Skeletal muscle satellite cell (primary cell): ENCODE measurements around the gene GPR146. TPM values are rescaled to one million over a fixed set of nuclear protein-coding genes. Genes with fewer than 3 reads are reported as not detected.
"Not testable (repeated sequence)": the region's sequence is repeated elsewhere in the genome, so short reads cannot be mapped to it uniquely, and the experiment has no call there.

Experiments
- H3K27me3 ChIP-seq: 2 replicates; pipeline ENCODE4 v1.7.0; 2013; ENCODE audit warnings: low read length; ENCODE audit not compliant: control insufficient read depth, insufficient read depth
- H3K36me3 ChIP-seq: 2 replicates; pipeline ENCODE4 v1.7.0; 2013; ENCODE audit warnings: mild to moderate bottlenecking, control low read depth, low read length; ENCODE audit not compliant: insufficient read depth
- H3K4me1 ChIP-seq: 2 replicates; pipeline ENCODE4 v1.7.0; 2013; ENCODE audit warnings: low read length; ENCODE audit not compliant: control insufficient read depth, insufficient read depth
- H3K4me2 ChIP-seq: 2 replicates; pipeline ENCODE4 v1.7.0; 2013; ENCODE audit warnings: mild to moderate bottlenecking, low read length
- H3K4me3 ChIP-seq: 2 replicates; pipeline ENCODE4 v1.7.0; 2013; ENCODE audit warnings: low read length
- H3K9ac ChIP-seq: 2 replicates; pipeline ENCODE4 v1.7.0; 2013; ENCODE audit warnings: mild to moderate bottlenecking, low read depth, low read length, moderate library complexity
- H3K9me3 ChIP-seq: replicated peaks from 2 replicates; pipeline ENCODE4 v1.7.0; 2013; ENCODE audit warnings: mild to moderate bottlenecking, control low read depth, low read length
- total RNA-seq: library from RNA; depleted of rRNA; stranded (reverse); fragments of >200 nt; gene quantifications from 2 replicates; pipeline ENCODE4 v1.2.3, GENCODE V29; 2012; rRNA removed

Gene GPR146, protein sequence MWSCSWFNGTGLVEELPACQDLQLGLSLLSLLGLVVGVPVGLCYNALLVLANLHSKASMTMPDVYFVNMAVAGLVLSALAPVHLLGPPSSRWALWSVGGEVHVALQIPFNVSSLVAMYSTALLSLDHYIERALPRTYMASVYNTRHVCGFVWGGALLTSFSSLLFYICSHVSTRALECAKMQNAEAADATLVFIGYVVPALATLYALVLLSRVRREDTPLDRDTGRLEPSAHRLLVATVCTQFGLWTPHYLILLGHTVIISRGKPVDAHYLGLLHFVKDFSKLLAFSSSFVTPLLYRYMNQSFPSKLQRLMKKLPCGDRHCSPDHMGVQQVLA
- 1.8 and 6.8 TPM in 2 replicates for total RNA-seq

GRCh38 chr7:1044189-1045068, at the start of gene GPR146:
GPR146 (plus strand) TSS chr7:1044546; CDS start chr7:1057516, 12,970 bp downstream.
- H3K27me3 ChIP-seq = no peaks in the 10 kb centered on the region
- H3K4me1 ChIP-seq = peaks cover 41% of the 10 kb centered on the region

DNA sequence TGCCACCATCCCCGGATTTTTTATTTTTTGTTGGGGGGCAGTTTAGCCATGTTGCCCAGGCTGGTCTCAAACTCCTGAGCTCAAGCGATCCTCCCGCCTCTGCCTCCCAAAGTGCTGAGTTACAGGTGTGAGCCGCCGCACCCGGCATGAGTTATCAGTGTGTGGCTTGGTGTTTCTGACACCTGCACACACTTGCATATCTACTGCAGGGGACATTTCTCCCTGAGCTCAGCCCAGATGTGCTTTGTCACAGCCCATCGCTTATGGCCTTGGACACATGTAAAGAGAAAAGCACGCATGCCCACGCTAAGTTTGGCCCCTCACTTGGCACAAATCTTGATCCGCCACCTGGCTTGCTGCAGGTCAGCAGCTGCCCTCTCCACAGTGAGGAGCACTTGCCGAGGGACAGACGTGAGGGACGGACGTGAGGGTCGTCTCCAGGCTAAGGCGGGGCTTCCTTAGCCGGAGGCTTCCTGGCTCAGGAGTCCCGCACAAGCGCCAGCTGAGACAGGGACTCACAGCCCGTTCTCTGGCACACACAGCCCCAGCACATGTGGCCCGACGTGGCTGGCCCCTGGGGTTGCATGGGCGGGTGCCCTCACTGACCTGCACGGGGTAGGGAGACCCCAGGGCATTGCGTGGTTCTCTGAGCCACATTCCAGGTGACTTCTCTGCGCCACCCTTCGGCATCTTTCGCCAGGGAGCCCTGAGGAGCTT, 49.6 kb upstream of the GPR146 start:
- Histone ChIP-seq H3K9me3 (no peaks in the 10 kb centered on the region), H3K4me1 (peaks cover 4% of the 10 kb centered on the region), H3K9ac (no peak overlapping the region), H3K36me3 (no peaks in the 10 kb centered on the region), H3K27me3 (peaks cover 13% of the 10 kb centered on the region), H3K4me2 (no peak overlapping the region), H3K4me3 (no peak overlapping the region)

More at GRCh38 chr7:1044189-1045068, at the start of gene GPR146:
- no peaks in the 10 kb centered on the region for H3K36me3 ChIP-seq
- peak within 1 kb of the TSS; percentile 100 for H3K4me2 ChIP-seq
- H3K9me3 ChIP-seq = no peaks in the 10 kb centered on the region
- H3K9ac ChIP-seq = peak within 1 kb of the TSS; percentile 84
- peak within 1 kb of the TSS; percentile 86 for H3K4me3 ChIP-seq

GRCh38 chr7:995571-995970, 48.8 kb upstream of the GPR146 start:
- Histone ChIP-seq H3K9me3 (no peaks in the 10 kb centered on the region), H3K27me3 (peaks cover 10% of the 10 kb centered on the region), H3K4me1 (peaks cover 4% of the 10 kb centered on the region), H3K36me3 (no peaks in the 10 kb centered on the region), H3K9ac (no peak overlapping the region), H3K4me2 (no peak overlapping the region), H3K4me3 (no peak overlapping the region)

DNA sequence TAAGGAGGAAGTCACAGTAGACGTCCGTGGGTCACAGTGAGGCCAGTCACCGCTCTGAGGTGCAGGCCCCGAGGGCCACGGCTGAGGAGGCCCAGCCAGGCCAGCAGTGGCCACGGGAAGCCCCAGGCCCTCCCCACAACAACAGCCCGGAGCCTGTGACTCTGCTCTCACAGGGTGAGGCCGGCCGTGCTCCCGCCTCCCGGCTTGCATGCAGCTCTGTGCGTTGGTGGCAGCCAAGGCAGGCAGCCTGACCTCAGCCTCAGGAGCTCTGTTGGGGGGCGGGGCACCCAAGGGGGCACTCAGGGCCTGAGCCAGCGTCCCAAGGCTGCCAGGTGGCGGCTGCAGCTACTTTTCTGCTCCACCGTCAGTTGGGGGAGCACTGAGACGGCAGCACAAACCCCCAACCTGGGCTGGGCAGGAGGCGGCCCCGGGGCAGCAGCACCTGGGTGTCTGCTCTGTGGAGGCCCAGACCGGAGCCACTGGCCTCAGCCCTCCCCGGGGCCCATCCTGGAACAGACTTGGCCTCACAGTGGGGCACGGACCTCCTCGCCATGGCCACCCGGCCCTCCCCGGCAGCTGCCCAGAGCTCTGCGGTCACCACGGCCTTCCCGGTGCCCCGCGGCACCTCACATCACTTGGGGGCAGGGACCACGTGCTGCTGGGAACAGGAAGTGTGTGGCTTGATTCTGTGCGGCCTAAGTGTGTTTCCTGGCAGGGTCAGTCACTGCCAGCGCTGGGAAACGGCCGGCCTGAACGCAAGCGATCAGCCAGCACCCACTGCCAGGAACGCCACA, 48.1 kb upstream of the GPR146 start:
- H3K9ac ChIP-seq = no peak overlapping the region
- H3K27me3 ChIP-seq = peaks cover 5% of the 10 kb centered on the region
- H3K4me1 ChIP-seq = peaks cover 4% of the 10 kb centered on the region
- H3K4me3 ChIP-seq = no peak overlapping the region
- no peaks in the 10 kb centered on the region for H3K9me3 ChIP-seq
- no peak overlapping the region for H3K4me2 ChIP-seq
- H3K36me3 ChIP-seq = no peaks in the 10 kb centered on the region

GRCh38 chr7:997404-998395, 46.6 kb upstream of the GPR146 start:
- Histone ChIP-seq H3K4me3 (no peak overlapping the region), H3K36me3 (no peaks in the 10 kb centered on the region), H3K9ac (no peak overlapping the region), H3K4me2 (no peak overlapping the region), H3K9me3 (no peaks in the 10 kb centered on the region), H3K4me1 (peaks cover 4% of the 10 kb centered on the region), H3K27me3 (no peaks in the 10 kb centered on the region)

DNA sequence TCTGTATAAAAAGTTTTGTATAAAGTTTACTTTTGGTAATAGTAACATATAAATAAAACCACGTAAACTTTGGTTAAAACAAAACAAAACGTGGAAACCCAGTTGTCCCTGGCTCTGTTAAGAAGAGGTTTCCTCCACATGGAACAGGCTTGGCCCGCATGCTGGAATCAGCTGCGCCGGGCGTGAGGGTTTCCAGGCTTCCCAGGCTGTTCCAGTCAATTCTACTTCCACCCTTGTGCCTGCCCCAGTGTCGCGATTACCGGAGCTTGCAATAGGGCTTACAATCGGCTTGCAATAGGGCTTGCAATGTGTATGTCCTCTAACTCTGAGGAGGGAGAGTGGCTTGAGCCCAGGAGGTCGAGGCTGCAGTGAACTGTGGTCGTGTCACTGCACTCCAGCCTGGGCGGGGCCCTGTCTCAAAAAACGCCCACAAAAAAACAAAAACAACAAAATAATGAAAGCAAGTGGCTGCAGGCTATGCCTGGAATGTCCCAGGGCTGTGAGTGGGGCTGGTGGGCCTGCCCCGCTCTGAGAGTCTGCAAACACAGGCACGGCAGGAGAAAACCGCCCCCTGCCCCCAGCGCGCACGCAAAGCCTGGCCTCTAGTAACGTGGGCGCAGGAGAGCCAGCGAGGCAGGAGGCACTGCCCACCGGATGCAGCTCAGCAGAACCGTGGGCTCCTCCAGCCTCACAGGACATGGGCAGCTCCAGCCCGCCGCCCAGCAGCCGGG, 45.0 kb upstream of the GPR146 start:
- no peaks in the 10 kb centered on the region for H3K27me3 ChIP-seq
- no peak overlapping the region for H3K9ac ChIP-seq
- no peaks in the 10 kb centered on the region for H3K9me3 ChIP-seq
- peaks cover 3% of the 10 kb centered on the region for H3K4me1 ChIP-seq
- H3K4me2 ChIP-seq = no peak overlapping the region
- no peaks in the 10 kb centered on the region for H3K36me3 ChIP-seq
- no peak overlapping the region for H3K4me3 ChIP-seq

DNA sequence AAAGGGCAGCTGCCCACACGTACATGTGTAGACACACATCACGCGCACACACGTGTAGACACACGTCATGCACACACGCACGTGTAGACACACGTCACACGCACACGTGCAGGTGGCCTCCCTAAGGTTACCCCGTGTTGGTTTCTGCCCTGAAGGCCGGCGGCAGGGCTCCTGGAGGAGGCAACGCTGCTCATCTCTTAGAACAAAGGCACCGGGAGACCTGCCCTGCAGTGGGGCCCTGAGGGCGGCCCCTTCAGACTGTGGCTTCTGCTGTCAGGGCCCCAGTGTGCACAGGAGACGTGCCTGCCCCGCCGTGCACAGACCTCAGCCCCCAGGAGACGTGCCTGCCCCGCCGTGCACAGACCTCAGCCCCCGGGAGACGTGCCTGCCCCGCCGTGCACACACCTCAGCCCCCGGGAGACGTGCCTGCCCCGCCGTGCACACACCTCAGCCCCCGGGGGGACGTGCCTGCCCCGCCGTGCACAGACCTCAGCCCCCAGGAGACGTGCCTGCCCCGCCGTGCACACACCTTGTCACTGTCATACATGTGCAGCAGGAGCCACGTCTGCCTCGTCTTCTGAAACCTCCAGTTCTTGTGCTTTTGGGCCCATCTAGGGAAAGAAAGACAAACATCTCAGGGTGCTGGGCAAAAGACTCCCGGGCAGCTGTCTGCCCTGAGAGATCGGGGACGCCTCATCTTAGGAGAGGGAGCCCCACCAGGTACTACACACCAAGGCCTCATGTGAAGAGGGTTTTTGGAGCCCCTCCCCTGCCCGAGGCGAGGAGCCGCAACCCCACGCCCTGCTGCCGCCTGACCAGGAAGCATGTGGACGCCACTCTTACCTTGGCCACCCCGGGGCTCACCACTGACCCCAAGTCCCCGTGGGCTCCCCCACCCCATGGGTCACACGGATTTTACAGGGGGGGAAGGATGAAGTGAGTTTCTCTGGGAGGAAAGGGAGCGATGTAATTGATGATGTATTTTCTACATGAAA, 44.1 kb upstream of the GPR146 start:
- Histone ChIP-seq H3K36me3 (no peaks in the 10 kb centered on the region), H3K4me3 (no peak overlapping the region)

GRCh38 chr7:1001069-1001770, 43.1 kb upstream of the GPR146 start:
- not testable (repeated sequence) for H3K9me3 ChIP-seq, H3K36me3 ChIP-seq, H3K27me3 ChIP-seq, H3K4me1 ChIP-seq, H3K4me2 ChIP-seq, H3K9ac ChIP-seq, H3K4me3 ChIP-seq

More for the DNA sequence above, 44.1 kb upstream of the GPR146 start:
- peaks cover 9% of the 10 kb centered on the region for H3K4me1 ChIP-seq
- H3K4me2 ChIP-seq = no peak overlapping the region
- H3K27me3 ChIP-seq = no peaks in the 10 kb centered on the region
- H3K9me3 ChIP-seq = no peaks in the 10 kb centered on the region
- H3K9ac ChIP-seq = no peak overlapping the region
